Pulmonary artery endothelial cell (primary cell): Measurements from ENCODE around the gene CFD. TPM values are rescaled to one million over a fixed set of nuclear protein-coding genes. Genes with fewer than 3 reads are reported as not detected.
"Not testable (repeated sequence)": the region's sequence is repeated elsewhere in the genome, so short reads cannot be mapped to it uniquely, and the experiment has no call there.

Experiments
- DNase-seq: peaks from one replicate; pipeline ENCODE4 v3.0.0-alpha.2; 2011; ENCODE audit warnings: low read depth, low spot score
- total RNA-seq: library from RNA; depleted of rRNA; stranded (reverse); fragments of >200 nt; gene quantifications from 2 replicates; pipeline ENCODE4 v1.2.3, GENCODE V29; 2014

Gene CFD
- total RNA-seq, 1 donor from 2014 or later, result 3.6 TPM

- DNase-seq, result no peak
These were observed 12.2 kb downstream of the CFD start for GRCh38 chr19:871446-872265.

DNA sequence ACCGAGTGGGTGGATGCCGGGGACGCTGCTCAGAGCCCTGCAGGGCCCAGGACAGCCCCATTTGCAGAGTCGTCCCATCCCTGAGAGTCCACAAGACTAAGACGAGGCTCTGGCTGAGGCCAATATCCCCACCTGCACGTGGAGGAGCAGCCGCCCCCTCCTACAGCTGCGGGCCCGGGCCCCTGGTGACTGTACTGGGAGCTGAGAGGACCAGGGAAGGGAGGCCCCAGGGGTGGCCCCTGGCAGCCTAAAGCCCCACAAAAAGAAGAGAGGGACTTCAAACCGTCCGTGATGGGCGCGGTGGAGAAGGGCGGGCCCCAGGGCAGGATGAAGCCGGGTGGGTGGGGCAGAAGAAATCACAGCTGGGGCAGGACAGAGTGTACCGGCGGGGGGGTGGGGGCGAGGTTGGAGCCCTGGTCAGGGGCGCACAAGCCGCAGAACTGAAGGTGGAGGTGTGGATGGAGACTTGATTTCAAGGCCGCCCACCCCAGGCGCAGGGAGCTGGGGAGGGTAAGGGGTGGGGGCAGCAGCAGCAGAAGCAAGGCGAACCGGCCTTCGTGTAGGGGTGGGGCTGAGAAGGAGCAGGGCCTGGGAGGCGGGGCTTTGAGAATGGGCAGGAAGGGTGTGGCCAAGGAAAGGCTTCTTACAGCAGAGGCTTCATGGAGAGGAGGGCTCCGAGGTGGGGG, 12.9 kb downstream of the CFD start:
- no peak for DNase-seq

- no peak for DNase-seq
These were observed 13.6 kb downstream of the CFD start for GRCh38 chr19:873084-873483.

GRCh38 chr19:873561-874041, 14.1 kb downstream of the CFD start:
- DNase-seq, result no peak

DNA sequence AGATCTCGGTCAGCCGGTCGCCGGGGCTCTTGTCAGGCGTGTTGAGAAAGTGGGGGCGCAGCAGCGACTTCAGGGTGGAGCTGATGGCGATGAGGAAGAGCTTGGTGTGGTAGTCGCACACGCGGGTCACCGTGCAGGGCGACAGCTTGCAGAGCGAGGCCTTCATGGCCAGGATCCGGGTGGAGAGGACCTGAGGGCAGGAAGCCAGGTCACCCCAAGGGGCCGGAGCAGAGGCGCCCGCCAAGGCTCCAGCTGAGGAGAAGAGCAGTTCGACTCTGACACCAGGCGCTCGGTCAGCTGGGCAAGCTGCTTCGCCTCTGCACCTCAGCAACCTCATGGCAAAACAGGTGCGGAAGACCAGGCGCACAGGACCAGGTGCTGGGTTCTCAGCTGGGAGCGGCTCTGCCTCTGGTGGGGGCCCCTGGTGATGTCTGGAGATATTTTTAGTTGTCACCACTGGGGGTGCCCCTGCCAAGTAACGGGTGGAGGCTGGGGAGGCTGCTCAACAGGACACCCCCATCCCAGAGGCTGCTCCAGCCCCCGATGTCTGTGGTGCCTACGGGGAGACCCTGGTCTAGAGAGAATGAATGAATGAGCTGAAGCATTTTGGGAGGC, 15.9 kb downstream of the CFD start:
- no peak for DNase-seq

DNA sequence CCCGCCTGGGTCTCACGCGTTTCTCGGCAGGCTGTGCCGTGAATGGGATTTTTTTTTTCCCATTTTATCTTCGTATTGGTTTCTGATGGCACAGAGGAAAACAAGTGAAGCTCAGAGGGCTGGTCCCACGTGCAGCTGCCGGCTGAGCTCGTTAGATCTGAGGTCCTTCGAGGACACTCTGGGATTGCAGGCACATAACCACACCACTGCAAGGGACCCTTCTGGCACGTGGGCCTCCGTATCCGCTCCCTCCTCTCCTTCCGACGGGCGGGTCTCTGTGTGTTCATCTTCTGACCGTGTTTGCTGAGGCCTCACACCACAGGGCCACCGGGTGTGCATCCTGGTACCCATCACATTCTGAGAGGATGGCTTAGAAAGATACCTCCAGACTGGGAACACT, 16.6 kb downstream of the CFD start:
- DNase-seq, result no peak

- DNase-seq, result no peak
These were observed 17.4 kb downstream of the CFD start for GRCh38 chr19:876780-877314.

- not testable (repeated sequence) for DNase-seq
These were observed 18.7 kb downstream of the CFD start for GRCh38 chr19:877992-878660.

- DNase-seq, result not testable (repeated sequence)
These were observed 19.5 kb downstream of the CFD start for GRCh38 chr19:878751-879561.

DNA sequence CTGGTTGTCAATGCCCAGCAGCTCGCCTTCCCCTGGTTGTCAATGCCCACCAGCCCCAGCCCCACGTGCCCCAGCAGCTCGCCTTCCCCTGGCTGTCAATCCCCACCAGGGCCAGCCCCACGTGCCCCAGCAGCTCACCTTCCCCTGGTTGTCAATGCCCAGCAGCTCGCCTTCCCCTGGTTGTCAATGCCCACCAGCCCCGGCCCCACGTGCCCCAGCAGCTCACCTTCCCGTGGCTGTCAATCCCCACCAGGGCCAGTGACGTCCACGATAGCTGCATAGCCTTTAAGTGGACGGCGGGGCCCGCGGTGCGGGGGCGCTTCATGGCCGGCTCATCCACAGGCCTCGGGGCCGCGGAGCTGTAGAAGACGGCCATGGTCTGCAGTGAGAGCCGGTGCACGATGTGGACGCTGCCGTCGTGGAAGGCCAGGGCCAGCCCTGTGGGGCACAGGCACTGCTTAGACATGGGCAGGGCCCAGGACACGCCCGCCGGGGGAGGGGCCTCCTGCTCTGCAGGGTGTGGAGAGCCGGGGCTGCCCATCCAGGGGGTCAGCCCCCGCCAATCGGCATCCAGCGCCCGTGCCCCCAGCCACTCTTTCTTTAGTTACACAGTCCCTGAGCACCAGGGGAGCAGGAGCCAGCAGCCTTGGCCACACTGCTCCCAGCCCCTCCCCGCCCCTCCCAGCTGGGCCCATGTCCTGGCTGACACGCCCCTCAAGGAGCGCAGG, 20.4 kb downstream of the CFD start:
- DNase-seq, result no peak

- DNase-seq, result no peak
These were observed 22.1 kb downstream of the CFD start for GRCh38 chr19:881385-882071.

GRCh38 chr19:882871-883497, 23.5 kb downstream of the CFD start:
- no peak for DNase-seq

- no peak for DNase-seq
These were observed 24.3 kb downstream of the CFD start for GRCh38 chr19:883661-884211.

GRCh38 chr19:884420-885211, 25.2 kb downstream of the CFD start:
- DNase-seq, result no peak

GRCh38 chr19:885536-886224, 26.2 kb downstream of the CFD start:
- no peak for DNase-seq

GRCh38 chr19:887072-887471, 27.6 kb downstream of the CFD start:
- DNase-seq, result no peak

- no peak for DNase-seq
These were observed 28.1 kb downstream of the CFD start for GRCh38 chr19:887599-887998.
